Activated naive CD4-positive, alpha-beta T cell treated with anti-CD3 and anti-CD28 coated beads, Interleukin-2, amount 10 ng/mL, durations not matched to agents 7 days and 5 days (primary cell): ENCODE data around the gene AHI1.
"Not testable (repeated sequence)": the region's sequence is repeated elsewhere in the genome, so short reads cannot be mapped to it uniquely, and the experiment has no call there.

ENCODE experiments used
- CTCF ChIA-PET: fragments of 350-600 bp; sonication (Branson Sonifier 250); formaldehyde crosslinking; loops from one replicate; lab custom pipeline; 2021; ENCODE audit warnings: antibody characterized with exemption; lab: Charles Lee
- DNase-seq: peaks from one replicate; pipeline ENCODE4 v3.0.0-alpha.2; 2020
- H3K27ac Mint-ChIP-seq: one replicate; pipeline ENCODE4 v1.8.0; 2021; ENCODE audit warnings: mild to moderate bottlenecking, moderate library complexity, mixed read lengths
- H3K27me3 Mint-ChIP-seq: one replicate; pipeline ENCODE4 v1.8.0; 2021; ENCODE audit warnings: mild to moderate bottlenecking, mixed read lengths
- H3K36me3 Mint-ChIP-seq: one replicate; pipeline ENCODE4 v1.8.0; 2021; ENCODE audit warnings: mixed read lengths
- H3K4me1 Mint-ChIP-seq: one replicate; pipeline ENCODE4 v1.8.0; 2021; ENCODE audit warnings: mixed read lengths
- H3K4me3 Mint-ChIP-seq: one replicate; pipeline ENCODE4 v1.8.0; 2021; ENCODE audit warnings: mild to moderate bottlenecking, moderate library complexity, mixed read lengths
- H3K9me3 Mint-ChIP-seq: one replicate; pipeline ENCODE4 v1.8.0; 2021; ENCODE audit warnings: mixed read lengths

Gene AHI1

DNA sequence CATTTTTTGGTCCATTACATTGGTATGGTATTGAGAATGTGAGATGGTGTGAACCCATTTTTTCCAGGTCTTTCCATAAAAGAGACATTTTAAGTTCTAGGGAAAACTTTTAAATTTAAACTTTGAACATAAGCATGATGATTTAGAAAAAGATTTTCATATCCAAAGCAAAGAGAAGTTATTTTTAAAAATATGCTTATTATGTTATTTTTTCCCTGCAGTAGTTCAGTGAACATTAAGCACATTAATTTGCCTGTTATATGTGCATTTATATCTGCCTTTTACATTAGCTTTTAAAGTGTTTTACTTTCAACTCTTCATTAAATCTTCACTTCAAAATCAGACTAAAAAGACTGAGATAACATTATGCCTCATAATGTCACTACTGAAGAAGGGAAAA lies 116.7 kb downstream of the AHI1 start:
- no peak for DNase-seq
- Mint-ChIP-seq H3K27ac (no peak overlapping the region), H3K27me3 (no peaks in the 10 kb centered on the region), H3K9me3 (no peaks in the 10 kb centered on the region), H3K36me3 (no peaks in the 10 kb centered on the region), H3K4me1 (no peaks in the 10 kb centered on the region), H3K4me3 (no peak overlapping the region)
- CTCF ChIA-PET = interaction anchor here (0.6 kb wide), 1 partner anchor 676 kb away, joined by 3 read pairs; no protein-coding TSS in a partner anchor

DNA sequence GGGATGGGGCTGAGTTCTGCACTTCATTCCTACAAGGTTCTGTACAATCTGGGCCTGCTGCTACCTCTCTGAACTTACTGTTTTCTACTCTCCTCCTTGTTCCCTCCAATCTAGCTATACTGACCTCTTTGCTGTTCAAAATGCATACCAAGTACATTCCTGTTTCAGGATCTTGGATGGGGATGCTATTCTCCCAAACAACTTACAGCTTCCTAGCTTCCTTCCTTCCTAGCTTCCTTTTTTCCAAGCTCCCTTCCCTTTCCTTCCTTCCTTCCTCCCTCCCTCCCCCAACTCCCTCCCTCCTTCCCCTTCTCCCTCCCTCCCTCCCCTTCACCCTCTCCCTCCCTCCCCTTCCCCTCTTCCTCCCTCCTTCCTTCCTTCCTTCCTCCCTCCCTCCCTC lies 117.9 kb downstream of the AHI1 start:
- no peak for DNase-seq
- H3K27ac Mint-ChIP-seq = no peak overlapping the region
- CTCF ChIA-PET = interaction anchor here (0.7 kb wide), 1 partner anchor 27 kb away, joined by 3 read pairs; no protein-coding TSS in a partner anchor
- no peaks in the 10 kb centered on the region for H3K4me1 Mint-ChIP-seq
- H3K36me3 Mint-ChIP-seq = no peaks in the 10 kb centered on the region
- H3K27me3 Mint-ChIP-seq = no peaks in the 10 kb centered on the region
- H3K4me3 Mint-ChIP-seq = no peak overlapping the region
- H3K9me3 Mint-ChIP-seq = no peaks in the 10 kb centered on the region

DNA sequence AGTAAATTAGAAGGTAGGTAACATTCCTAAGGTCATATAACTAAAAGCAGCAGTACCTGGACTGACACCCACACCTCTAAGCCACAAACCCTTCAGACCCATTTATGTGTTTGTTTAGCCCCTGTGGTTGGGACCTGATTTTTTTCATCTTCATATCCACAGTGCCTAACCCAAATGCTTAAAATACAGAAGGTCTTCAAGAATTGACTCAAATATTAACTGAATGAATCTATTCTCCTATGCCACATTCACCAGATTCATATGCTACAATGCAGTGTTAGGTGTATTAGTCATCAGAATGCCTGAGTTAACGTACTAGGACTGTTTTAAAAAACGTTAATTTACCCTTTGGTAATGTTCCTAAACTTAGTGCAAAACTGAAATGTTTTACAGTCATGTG lies 124.8 kb downstream of the AHI1 start:
- CTCF ChIA-PET = no interaction called here
- Mint-ChIP-seq H3K36me3 (peaks cover 2% of the 10 kb centered on the region), H3K9me3 (peaks cover 4% of the 10 kb centered on the region)

DNA sequence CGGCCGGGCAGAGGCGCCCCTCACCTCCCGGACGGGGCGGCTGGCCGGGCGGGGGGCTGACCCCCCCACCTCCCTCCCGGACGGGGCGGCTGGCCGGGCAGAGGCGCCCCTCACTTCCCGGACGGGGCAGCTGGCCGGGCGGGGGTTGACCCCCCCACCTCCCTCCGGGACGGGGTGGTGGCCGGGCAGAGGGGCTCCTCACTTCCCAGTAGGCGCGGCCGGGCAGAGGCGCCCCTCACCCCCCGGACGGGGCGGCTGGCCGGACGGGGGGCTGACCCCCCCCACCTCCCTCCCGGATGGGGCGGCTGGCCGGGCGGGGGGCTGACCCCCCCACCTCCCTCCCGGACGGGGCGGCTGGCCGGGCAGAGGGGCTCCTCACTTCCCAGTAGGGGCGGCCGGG lies 133.9 kb downstream of the AHI1 start:
- H3K27me3 Mint-ChIP-seq, H3K27ac Mint-ChIP-seq, CTCF ChIA-PET, DNase-seq, H3K36me3 Mint-ChIP-seq, H3K4me1 Mint-ChIP-seq, H3K4me3 Mint-ChIP-seq: not testable (repeated sequence)
- H3K9me3 Mint-ChIP-seq = peaks cover 27% of the 10 kb centered on the region

More for the DNA sequence above, 124.8 kb downstream of the AHI1 start:
- no peak for DNase-seq
- H3K27ac Mint-ChIP-seq = no peak overlapping the region
- H3K4me3 Mint-ChIP-seq = no peak overlapping the region
- no peaks in the 10 kb centered on the region for H3K27me3 Mint-ChIP-seq
- no peaks in the 10 kb centered on the region for H3K4me1 Mint-ChIP-seq

DNA sequence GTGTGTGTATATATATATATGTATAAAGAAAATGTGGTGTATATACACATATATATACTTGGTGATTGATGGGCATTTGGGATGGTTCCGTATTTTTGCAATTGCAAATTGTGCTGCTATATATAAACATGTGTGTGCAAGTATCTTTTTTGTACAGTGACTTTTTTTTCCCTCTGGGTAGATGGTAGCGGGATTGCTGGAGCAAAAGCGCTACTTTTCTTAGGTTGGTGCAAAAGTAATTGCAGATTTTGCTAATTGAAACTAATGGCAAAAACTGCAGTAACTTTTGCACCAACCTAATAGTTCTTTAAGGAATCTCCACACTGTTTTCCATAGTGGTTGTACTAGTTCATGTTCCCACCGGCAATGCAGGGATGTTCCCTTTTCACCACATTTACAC lies 135.4 kb downstream of the AHI1 start:
- no peak overlapping the region for H3K27ac Mint-ChIP-seq
- H3K4me3 Mint-ChIP-seq = no peak overlapping the region
- H3K27me3 Mint-ChIP-seq = no peaks in the 10 kb centered on the region
- peaks cover 3% of the 10 kb centered on the region for H3K36me3 Mint-ChIP-seq
- H3K9me3 Mint-ChIP-seq = peaks cover 21% of the 10 kb centered on the region
- CTCF ChIA-PET = no interaction called here
- no peak for DNase-seq
- no peaks in the 10 kb centered on the region for H3K4me1 Mint-ChIP-seq

DNA sequence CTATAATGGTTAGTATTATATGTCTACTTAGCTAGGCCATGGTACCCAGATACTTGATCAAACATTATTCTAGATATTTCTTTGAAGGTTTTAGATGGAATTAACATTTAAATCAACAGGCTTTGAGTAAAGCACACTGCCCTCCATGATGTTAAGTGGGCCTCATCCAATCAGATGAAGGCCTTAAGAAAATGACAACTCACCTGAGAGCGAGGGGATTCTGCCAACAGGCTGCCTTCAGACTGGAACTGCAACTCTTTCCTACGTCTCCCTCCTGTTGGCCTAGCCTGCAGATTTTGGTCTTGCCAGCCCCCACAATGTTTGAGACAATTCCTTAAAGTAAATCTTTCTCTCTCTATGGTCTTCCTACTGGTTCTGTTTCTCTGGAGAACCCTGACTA lies 137.3 kb downstream of the AHI1 start:
- peaks cover 7% of the 10 kb centered on the region for H3K9me3 Mint-ChIP-seq
- no peak for DNase-seq
- no peaks in the 10 kb centered on the region for H3K27me3 Mint-ChIP-seq
- H3K4me1 Mint-ChIP-seq = no peaks in the 10 kb centered on the region
- no peak overlapping the region for H3K4me3 Mint-ChIP-seq
- peaks cover 3% of the 10 kb centered on the region for H3K36me3 Mint-ChIP-seq
- CTCF ChIA-PET = no interaction called here
- H3K27ac Mint-ChIP-seq = no peak overlapping the region

DNA sequence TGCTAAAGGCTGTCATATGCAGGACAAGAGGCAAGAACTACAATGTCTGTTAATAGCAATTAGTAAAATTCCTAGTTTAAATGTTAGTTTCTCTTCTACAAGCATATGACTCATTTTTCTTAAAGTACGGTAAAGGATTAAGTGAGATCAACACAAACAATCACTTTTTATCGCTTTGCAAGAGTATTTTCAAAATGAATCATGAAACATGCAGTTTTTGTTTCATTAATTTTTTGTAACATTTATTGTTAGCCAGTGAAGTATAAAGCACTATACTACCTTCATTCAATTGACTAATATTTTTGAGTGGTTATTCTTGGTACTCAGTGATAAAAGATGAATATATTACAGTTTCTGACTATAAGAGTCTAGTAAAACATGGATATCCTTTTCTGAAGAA lies 138.6 kb downstream of the AHI1 start:
- H3K4me1 Mint-ChIP-seq = no peaks in the 10 kb centered on the region
- DNase-seq = no peak
- H3K27ac Mint-ChIP-seq = no peak overlapping the region

DNA sequence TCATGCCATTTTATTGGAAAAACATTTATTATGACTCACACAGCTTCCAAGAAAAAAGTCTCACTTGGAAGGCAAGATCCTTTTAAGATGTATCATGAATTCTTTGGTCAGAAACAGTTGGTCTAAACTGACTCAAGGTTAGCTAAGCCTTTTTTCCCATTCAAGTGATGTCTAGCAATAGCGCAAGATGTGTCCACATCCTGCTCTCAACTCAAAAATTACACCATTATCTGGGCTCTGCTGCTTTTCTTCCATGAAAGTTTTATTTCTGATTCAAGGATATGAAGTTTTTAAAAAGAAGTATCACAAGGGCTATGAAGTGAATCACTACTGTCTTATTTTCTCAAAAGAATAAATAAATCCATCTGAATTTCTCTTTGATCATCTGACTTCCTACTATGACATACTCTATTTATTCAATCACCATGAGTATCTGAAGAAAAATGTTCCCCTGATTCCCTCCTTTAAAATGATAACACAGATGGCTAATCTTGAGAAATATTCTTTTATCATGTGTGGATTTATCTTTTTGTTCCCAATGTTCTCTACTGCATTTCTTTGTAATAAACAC lies 139.2 kb downstream of the AHI1 start:
- DNase-seq = no peak
- H3K27ac Mint-ChIP-seq = no peak overlapping the region
- H3K4me1 Mint-ChIP-seq = no peaks in the 10 kb centered on the region
- H3K36me3 Mint-ChIP-seq = no peaks in the 10 kb centered on the region
- CTCF ChIA-PET = no interaction called here
- H3K9me3 Mint-ChIP-seq = no peaks in the 10 kb centered on the region
- H3K27me3 Mint-ChIP-seq = no peaks in the 10 kb centered on the region
- no peak overlapping the region for H3K4me3 Mint-ChIP-seq

More for the DNA sequence above, 138.6 kb downstream of the AHI1 start:
- H3K27me3 Mint-ChIP-seq = no peaks in the 10 kb centered on the region
- CTCF ChIA-PET = no interaction called here
- no peak overlapping the region for H3K4me3 Mint-ChIP-seq
- no peaks in the 10 kb centered on the region for H3K36me3 Mint-ChIP-seq
- no peaks in the 10 kb centered on the region for H3K9me3 Mint-ChIP-seq

DNA sequence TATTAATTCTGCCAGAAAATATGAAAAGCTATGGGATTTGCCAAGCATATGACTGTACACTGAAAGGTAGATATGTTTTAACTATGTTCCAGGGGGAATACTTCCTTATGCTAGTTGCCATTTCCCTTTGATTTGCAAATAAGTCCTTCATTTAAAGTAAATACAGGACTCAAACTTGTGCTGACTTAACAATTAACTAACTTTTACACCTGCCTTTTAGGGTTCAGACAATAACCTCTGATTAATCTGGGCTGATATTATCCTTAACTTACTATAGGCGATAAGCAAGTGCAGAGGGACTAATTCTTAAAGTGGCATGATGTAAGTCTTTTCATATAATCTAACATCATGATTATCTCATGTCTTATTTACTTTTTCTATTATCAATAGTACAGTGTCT lies 143.1 kb downstream of the AHI1 start:
- Mint-ChIP-seq H3K4me1 (no peaks in the 10 kb centered on the region), H3K36me3 (no peaks in the 10 kb centered on the region), H3K27me3 (no peaks in the 10 kb centered on the region), H3K9me3 (no peaks in the 10 kb centered on the region), H3K27ac (no peak overlapping the region), H3K4me3 (no peak overlapping the region)
- DNase-seq = no peak
- CTCF ChIA-PET = interaction anchor here (0.6 kb wide), 1 partner anchor 781 kb away, joined by 3 read pairs; no protein-coding TSS in a partner anchor

DNA sequence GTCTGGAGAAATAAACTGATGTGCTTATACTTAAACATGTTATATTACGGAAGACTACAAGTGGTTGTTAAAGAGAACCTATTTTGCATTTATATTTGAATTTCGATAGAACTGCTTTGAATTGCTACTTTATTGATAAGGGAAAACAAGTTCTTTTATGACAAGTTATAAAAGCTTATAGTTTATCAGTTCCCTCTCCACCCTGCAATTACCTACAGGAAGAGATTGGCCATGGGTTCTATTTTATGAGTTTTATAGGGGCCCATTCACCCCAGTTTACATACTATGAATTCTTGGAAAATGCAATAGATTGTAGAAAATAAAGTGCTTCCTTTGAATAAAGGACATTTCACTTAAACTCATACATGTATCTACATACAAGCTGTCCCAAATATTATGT lies 144.4 kb downstream of the AHI1 start:
- no peak overlapping the region for H3K27ac Mint-ChIP-seq
- H3K9me3 Mint-ChIP-seq = no peaks in the 10 kb centered on the region
- CTCF ChIA-PET = interaction anchor here (0.5 to 1.4 kb wide), 2 partner anchors 27 to 530 kb away, joined by 3 read pairs; no protein-coding TSS in a partner anchor
- H3K4me1 Mint-ChIP-seq = no peaks in the 10 kb centered on the region
- no peaks in the 10 kb centered on the region for H3K27me3 Mint-ChIP-seq
- H3K4me3 Mint-ChIP-seq = no peak overlapping the region
- H3K36me3 Mint-ChIP-seq = no peaks in the 10 kb centered on the region
- no peak for DNase-seq

DNA sequence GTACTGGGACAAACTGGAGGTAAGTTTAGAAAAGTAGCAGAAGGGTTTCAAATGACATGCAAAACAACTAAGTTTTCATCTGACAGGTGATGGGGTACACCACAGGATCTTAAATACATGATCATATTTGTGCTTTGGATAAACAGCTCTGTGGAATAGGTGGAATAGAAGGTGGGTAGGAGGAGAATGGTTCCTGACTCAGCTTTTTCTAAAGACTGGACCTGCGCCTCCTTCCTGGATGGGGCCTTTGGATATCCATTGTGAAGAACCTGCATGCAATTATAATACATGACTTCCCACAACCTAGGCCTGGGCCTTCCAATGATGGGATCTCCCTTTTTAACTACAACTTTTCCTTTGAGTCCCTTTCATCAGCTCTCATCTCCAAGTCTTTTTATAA lies 145.9 kb downstream of the AHI1 start:
- Mint-ChIP-seq H3K27me3 (no peaks in the 10 kb centered on the region), H3K36me3 (no peaks in the 10 kb centered on the region), H3K27ac (no peak overlapping the region), H3K4me3 (no peak overlapping the region), H3K4me1 (peaks cover 2% of the 10 kb centered on the region), H3K9me3 (no peaks in the 10 kb centered on the region)
- CTCF ChIA-PET = no interaction called here
- no peak for DNase-seq

DNA sequence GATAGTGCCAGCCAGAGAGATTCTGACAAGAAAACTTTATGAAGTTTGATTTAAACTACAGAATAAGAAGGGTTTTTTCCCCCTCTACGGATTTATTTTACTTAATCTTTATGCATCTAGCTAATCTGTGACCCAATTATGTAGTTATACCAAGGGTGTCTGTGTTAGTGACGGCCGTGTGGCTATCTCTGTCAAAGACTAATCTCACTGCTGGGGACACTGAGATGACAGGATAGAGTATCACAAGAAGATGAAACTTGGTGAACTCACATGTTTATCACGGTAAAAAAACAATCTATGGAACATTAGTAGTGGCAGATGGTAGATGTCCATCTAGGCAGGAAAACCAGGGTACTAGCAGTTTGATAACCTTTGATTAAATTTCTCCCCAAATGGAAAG lies 149.7 kb downstream of the AHI1 start:
- no peak overlapping the region for H3K27ac Mint-ChIP-seq
- H3K27me3 Mint-ChIP-seq = no peaks in the 10 kb centered on the region
- H3K4me3 Mint-ChIP-seq = no peak overlapping the region
- CTCF ChIA-PET = no interaction called here
- no peaks in the 10 kb centered on the region for H3K36me3 Mint-ChIP-seq
- peaks cover 4% of the 10 kb centered on the region for H3K4me1 Mint-ChIP-seq
- DNase-seq = no peak
- no peaks in the 10 kb centered on the region for H3K9me3 Mint-ChIP-seq

DNA sequence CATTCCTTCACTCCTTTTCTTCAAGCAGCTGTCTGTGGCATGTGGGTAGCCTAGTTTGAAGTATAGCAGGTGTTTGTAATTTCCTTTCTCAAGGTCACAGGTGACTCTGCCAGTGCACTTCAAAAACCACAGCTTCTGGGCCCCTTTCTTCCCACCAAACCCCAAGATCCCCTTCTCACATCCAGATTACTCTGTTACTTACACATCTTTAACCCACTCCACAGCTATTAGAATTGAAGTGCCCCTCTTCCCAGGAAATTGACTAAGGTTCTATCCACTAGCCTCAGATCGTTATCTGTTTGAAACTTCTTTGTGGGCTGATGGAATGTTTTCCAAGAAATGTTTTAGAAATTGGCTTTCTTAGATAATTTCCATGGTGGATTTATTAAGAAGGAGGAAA lies 150.8 kb downstream of the AHI1 start:
- no peaks in the 10 kb centered on the region for H3K27me3 Mint-ChIP-seq
- no peaks in the 10 kb centered on the region for H3K36me3 Mint-ChIP-seq
- H3K9me3 Mint-ChIP-seq = no peaks in the 10 kb centered on the region
- no peak overlapping the region for H3K27ac Mint-ChIP-seq
- peaks cover 4% of the 10 kb centered on the region for H3K4me1 Mint-ChIP-seq
- no peak for DNase-seq
- CTCF ChIA-PET = interaction anchor here (1.0 kb wide), 1 partner anchor 45 kb away, joined by 3 read pairs; no protein-coding TSS in a partner anchor
- no peak overlapping the region for H3K4me3 Mint-ChIP-seq

DNA sequence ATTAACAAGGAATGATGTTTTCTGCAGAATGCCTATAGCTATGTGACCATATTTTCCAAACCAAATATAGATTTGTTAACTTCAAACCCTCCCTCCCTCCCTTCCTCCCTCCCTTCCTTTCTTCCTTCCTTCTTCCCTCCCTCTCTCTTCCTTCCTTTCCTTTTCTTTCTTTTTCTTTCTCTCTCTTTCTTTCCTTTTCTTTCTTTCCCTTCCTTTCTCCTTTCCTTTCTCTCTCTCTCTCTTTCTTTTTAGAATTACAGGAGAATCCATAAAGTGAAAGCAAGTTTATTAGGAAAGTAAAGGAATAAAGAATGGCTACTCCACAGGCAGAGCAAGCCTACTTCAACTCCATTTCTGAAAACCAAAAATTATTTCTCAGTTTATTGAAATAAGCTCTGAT lies 153.0 kb downstream of the AHI1 start:
- Mint-ChIP-seq H3K36me3 (no peaks in the 10 kb centered on the region), H3K4me1 (peaks cover 4% of the 10 kb centered on the region), H3K27me3 (no peaks in the 10 kb centered on the region), H3K9me3 (no peaks in the 10 kb centered on the region), H3K27ac (no peak overlapping the region), H3K4me3 (no peak overlapping the region)
- CTCF ChIA-PET = no interaction called here
- no peak for DNase-seq

DNA sequence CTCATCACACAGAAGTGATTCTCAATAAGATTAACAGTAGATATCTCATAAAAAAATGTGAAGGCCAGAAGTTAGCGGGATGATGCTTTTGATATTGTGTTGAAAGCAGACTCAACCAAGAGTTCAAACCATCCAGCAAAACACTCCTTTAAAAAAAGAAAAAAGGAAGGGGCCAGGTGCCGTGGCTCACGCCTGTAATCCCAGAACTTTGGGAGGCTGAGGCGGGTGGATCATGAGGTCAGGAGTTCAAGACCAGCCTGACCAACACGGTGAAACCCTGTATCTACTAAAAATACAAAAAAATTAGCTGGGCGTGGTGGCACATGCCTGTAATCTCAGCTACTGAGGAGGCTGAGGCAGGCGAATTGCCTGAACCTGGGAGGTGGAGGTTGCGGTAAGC lies 157.6 kb downstream of the AHI1 start:
- H3K9me3 Mint-ChIP-seq, H3K36me3 Mint-ChIP-seq, H3K4me1 Mint-ChIP-seq, DNase-seq, H3K27ac Mint-ChIP-seq, H3K27me3 Mint-ChIP-seq, CTCF ChIA-PET, H3K4me3 Mint-ChIP-seq: not testable (repeated sequence)
